ENCODE results near the gene HRH1. TPM values are rescaled to one million over a fixed set of nuclear protein-coding genes. Genes with fewer than 3 reads are reported as not detected.

HRH1 gene
- polyA plus RNA-seq, 1 donor: 3.0 TPM

GRCh38 chr3:11282250-11283138, 128.2 kb downstream of the HRH1 start:
- peak; percentile 66 for DNase-seq (ENCODE audit: low read depth)

- no peak for DNase-seq (ENCODE audit: low read depth)
These were observed 128.8 kb downstream of the HRH1 start for GRCh38 chr3:11283139-11283475.

- no peak for DNase-seq (ENCODE audit: low read depth)
These were observed 129.7 kb downstream of the HRH1 start for GRCh38 chr3:11284011-11284410.

- DNase-seq (ENCODE audit: low read depth): no peak
These were observed 131.2 kb downstream of the HRH1 start for GRCh38 chr3:11285471-11285870.

DNA sequence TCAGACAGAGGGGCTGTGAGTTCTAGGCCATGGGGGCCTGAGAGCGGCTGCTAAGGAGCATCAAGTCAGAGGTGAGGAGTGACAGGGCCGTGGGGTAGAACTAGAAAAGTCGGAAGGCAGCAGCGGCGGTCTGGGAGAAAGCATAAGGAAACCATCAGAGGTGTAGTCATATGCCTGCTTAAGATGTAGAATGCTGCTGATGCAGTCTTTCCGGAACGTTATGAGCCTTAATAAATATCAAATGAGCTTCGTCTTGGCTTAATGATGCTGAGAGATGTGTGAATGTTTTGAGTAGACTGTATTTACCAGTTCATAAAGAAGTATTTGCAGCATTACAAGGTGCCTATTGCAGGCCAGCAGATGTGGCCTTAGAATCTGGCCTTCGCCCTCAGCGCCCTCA, 133.1 kb downstream of the HRH1 start:
- DNase-seq (ENCODE audit: low read depth): no peak

- no peak for DNase-seq (ENCODE audit: low read depth)
These were observed 133.8 kb downstream of the HRH1 start for GRCh38 chr3:11288021-11288491.

DNA sequence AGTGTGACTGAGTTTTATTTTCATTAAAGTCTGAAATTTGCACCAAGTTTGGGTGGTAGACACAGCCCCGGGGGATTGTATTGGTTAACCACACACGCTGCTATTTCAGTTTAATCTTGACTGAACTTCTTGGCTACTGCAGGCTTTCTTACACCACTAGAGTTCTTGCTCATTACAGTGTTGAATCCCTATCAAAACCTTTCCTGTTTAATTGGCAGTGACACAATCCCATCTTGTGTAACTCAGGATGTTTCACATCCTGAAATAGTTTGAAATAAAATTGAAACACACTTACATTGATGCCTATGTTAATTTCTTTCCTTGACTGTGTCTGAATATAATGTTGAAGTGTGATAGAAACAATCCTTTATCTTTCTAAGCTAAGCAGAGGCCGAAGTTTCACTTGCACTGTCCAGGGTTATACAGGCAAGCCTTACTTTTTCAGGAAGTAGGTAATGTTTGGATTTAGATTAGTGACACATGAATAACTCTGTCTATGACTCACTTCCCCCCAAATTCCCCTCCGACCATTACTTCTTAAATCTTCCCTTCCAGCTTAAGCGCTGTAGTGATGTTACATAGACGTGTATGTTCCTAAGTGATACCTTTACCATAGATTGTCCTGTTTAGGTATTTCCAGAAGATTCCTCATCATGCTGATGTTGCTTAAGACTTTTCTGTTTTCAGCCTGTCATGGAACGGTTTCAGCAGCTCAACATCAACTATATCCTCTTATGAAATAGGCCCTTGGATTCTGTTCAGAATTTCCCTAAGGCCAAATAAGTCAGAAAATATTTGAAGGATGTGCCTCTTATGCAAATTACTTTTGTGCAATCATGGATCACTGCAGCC, 134.7 kb downstream of the HRH1 start:
- no peak for DNase-seq (ENCODE audit: low read depth)

DNA sequence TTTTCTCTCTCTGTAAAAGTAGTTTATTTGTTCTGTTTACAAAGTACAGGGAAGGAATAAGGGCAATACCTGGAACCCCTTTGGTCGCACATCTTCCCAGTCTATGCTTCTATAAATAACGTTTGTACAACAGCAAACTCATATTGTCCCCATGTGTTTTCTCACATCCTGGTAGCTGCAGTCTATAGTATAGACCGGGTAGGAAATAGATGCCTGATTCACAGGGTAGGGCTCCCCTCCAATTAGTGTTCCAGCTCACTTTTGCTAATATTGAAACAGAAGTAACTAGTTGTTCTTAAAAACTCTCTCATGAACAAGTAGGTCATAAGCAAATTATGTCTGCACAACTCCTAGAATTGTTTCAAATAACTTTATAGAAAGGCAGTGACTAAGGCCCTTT, 135.6 kb downstream of the HRH1 start:
- DNase-seq (ENCODE audit: low read depth): no peak

DNA sequence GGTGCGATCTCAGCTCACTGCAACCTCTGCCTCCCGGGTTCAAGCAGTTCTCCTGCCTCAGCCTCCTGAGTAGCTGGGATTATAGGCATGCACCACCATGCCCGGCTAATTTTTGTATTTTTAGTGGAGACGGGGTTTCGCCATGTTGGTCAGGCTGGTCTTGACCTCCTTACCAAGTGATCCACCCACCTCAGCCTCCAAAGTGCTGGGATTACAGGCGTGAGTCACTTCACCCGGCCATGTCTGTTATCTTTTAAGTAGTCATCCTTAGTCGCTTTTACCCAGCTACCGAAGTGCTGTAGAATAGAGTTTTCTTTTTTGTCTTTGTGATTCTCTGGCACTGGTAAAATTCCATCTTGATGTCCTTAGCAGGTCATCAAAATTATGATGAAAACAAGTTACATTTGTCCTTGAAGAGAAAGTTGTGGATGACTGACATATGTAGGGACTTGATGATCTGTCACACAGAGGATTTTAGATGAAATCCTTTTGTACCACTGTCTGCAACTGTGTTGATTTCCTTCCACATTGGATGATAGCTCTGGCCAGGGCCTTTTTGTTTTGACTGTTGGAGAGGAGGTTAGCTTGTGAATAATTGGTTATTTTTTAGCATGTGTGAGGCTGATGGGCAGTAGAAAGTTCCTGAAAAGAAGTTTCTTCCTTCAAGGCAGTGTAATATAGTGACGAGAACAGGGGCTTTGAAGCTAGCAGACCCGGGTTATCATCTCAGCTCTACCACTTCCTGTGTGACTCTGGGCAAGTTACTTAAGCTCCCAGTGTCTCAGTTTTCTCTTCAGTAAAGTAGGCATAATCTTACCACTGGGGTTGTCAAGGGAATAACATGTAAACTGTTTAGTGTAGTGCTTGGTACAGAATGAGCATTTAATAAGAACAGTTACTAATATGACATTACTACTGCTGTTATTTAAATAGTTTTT, 136.7 kb downstream of the HRH1 start:
- DNase-seq (ENCODE audit: low read depth): no peak

DNA sequence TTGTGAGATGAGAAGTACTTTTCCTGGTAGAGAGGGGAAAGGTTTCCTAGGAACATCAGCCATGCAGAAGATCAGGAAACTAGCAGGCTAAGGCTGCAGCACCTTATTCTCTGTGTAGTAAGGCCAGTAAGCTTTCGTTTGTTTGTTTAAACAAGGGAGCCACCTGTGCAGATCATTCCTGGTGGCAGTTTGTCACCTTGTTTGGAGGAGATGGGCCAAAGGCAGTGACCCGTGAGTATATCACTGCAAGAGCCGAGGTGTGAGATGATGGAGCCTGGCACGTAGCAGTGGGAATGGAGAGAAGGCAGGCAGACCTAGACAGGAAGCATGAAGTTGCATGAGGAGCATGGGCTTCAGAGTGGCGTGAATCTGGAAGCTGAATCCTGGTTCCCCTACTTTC, 137.5 kb downstream of the HRH1 start:
- DNase-seq (ENCODE audit: low read depth): no peak

DNA sequence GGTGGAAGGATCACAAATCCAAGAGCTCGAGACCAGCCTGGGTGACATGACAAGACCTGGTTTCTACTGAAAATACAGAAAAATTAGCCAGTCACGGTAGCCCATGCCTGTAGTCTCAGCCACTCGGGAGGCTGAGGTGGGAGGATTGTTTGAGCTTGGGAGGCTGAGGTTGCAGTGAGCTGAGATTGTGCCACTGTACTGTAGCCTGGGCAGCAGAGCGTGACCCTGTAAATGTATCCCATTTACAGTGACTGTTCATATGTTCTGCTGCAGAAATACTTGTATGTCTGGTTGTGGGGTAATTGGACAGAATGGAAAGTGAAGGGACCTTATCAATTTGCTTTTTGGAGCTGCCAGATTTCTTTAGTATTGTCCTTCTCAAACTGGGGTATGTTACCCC, 142.8 kb downstream of the HRH1 start:
- DNase-seq (ENCODE audit: low read depth): no peak

DNA sequence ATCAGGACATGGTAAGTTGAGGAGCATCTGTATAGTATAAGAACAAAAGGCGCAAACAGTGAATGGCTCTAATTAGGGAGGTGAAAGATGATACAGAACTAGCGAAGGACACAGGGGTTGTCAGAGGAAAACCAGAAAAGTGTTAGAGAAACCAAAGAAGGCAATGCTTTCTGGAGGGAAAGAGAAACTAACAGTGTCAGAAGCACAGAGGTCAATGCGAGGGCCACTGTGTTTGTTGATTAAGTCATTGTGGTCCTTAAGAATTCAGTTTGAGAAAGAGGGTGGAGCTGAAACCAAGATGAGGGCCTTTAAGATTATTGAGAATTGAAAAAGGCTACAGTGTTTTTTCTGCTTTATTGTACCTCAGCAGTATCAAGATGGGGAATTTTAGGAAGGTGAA, 146.7 kb downstream of the HRH1 start:
- DNase-seq (ENCODE audit: low read depth): no peak

DNA sequence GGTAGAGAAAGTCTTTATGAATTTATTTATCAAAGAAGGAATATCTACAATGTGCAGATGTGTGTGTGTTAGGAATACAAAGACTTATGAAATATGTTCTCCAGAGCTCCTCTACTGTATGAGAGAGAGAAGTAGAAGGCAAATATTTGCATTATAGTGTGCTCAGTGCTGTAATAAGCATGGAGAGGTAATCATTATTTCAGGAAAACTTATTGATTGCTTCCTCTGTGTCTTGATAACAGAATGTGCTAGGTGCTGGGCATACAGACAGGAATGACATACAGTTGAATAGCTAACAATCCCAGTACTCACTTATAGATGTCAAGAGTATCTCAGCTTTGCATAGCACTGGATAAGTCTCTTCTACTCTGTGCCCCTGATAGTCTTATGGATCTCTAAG, 148.2 kb downstream of the HRH1 start:
- DNase-seq (ENCODE audit: low read depth): no peak

DNA sequence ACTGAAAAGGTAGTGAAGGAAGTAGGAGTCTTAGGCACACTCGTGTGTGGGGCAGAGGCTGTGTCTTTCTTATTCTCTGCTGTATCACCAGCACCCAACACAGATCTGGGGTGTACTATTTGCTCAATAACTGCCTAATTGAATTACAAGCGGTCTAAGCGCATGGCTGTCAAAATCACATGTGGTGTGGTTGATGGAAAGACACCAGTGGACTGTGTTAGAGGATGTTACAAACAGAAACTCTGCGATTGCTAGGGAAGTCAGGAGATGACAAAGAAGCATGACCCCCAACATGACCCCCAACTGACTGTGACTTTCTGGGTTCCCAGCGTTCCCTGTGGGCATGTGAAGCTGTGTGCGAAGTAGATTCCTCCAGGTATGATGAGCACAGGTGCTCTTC, 149.9 kb downstream of the HRH1 start:
- no peak for DNase-seq (ENCODE audit: low read depth)

GRCh38 chr3:11305509-11305908, 151.2 kb downstream of the HRH1 start:
- no peak for DNase-seq (ENCODE audit: low read depth)

DNA sequence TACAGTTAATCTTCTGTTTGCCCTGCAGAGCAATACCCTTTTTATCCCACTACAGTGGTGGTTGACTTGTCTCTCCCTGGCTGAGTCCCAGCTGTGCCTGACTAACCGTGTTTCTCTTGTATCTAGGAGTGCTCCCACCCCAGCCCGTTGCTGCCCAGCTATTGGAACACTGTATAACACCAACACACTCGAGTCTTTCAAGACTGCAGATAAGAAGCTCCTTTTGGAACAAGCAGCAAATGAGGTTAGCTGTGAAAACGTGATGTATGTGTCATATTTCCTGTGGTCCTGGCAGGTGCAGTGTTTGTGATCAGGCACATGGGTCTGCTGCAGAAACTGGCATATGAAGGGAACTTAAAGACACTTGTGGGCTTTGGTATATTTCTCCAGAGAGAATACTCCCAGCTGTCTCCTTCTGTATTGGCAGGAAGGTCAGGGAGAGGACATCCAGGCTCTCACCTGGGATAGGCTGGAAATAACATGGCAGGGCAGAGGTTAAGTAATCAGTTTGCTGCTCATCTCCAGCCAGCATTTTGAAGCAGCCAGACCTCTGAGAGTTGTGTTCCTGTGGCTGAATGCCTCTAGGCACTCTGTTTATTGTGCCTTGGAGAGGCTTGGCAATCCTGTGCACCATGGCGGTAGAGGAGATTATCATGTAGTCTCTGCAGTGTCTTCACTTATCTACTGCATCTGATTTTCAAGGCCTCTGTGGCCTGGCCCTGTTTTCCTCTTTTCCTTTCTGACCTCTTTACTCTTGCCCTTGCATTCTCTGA, 152.7 kb downstream of the HRH1 start:
- no peak for DNase-seq (ENCODE audit: low read depth)

DNA sequence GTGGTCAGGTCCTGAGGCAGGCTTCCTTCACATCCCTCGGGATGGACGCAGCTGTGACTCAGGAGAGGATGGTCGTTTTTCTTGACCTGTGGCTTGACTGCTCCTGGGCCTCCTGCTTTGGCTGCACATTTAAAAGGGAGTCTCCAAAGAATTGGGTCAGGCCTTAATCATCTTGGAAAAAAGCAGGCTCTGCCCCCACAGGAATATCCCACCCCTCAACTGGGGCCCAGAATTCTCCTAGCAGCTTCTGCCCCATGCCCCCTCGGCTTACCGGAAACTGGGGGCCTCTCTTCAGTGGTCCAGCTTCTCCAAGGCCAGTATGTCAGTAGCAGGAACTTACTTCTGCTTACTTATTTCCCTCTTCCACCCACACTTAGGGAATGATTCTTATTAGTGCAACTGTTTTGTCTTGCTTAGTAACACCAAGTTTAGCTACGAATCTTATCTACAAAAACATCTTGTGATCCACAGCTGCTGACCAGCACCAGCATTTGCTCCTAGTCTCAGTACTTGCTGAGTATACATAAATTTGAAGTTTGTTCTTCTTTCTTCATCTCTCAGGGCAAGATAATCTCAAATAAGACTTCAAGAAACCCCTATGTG, 153.6 kb downstream of the HRH1 start:
- no peak for DNase-seq (ENCODE audit: low read depth)

DNA sequence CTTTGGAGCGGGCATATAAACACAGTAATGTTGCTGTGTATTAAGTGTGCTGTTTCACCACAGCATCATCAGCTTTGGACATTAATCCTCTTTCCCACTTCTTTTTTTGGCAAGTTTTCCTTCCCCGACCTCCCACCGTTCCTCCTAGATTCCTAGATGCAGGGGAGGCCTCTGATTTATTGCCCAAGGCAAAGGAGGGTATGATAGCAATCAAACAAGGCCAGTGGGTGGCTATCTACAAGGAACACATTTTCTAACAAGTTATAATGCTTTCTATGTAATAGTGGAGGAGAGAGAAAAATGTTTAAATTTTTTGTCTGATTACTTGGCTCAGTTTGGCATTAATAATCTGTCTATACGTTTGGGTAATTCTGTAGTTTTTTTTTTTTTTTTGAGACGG, 156.0 kb downstream of the HRH1 start:
- no peak for DNase-seq (ENCODE audit: low read depth)

DNA sequence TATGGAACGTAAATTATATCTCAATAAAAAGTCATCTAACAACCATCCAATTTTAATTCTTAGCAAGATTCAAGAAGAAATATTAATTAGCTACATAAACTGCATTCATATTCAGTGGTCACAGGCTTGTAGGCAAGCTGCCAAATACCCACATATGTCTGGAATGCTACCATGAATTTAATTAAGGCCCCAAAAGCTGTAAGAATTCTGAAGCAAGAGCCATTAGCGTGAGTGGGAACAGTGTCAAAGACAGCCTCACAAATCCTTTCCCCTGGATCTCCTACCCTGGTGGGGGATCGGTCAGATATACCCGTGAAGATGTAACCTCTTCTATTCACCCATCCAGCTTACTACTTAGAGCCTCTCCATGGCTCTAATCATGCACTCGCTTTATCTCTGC, 157.9 kb downstream of the HRH1 start:
- DNase-seq (ENCODE audit: low read depth): no peak
